ENCODE measurements around the gene DLEC1. TPM values are rescaled to one million over a fixed set of nuclear protein-coding genes. Genes with fewer than 3 reads are reported as not detected.
A peak's percentile ranks its signal among the peaks of the same experiment; 100 is the strongest.

DLEC1 gene
- total and polyA plus RNA-seq, 9 of the 15 experiments (the other 6 are each of a cell fraction or from before 2014, with no cell fraction given): 0.07 to 0.08 TPM; not detected in 7

GRCh38 chr3:38117748-38118420, 78.9 kb downstream of the DLEC1 start:
- H2AFZ ChIP-seq (ENCODE audit: low read depth, low read length): no peak overlapping the region
- H3K9me1 ChIP-seq (ENCODE audit: control insufficient read depth, insufficient read depth, low read length): no peaks in the 10 kb centered on the region
- H4K20me1 ChIP-seq (replicated peaks; ENCODE audit: control insufficient read depth, insufficient read depth, low read length): peaks cover 19% of the 10 kb centered on the region
- WGBS (ENCODE audit: insufficient coverage, low coverage, missing lambda C conversion rate): 40% methylated on average over 11 of the region's 11 CpGs
- in situ Hi-C loops (cut with MboI): loop anchor here (5.0 kb wide), 1 partner anchor 534 kb away; no protein-coding TSS in a partner anchor
- ATAC-seq (peak; percentile 90), FAIRE-seq (peak; percentile 95), DNase-seq (ENCODE audit: extremely low read depth in 1 of 4, low spot score in 3 of 4) (peak; percentile 83 to 87 (median 84))
- ChIA-PET POLR2A (interaction anchor here (0.6 to 2.0 kb wide), 8 partner anchors 11 to 545 kb away, joined by 3 to 5 read pairs (median 3); partner anchors contain the start of gene ACAA1), CTCF (ENCODE audit: low intra/inter-chr PET ratio) (interaction anchor here (0.8 to 1.2 kb wide), 3 partner anchors 114 to 362 kb away, joined by 3 to 5 read pairs (median 3); partner anchors contain the start of gene XYLB)
- peak overlapping the region in 1 of 2 experiments; percentile 44; a peak in 2 of 4 replicates for H3K9ac ChIP-seq (ENCODE audit: insufficient read depth in 1 of 2, low read depth in 2 of 2, low read length in 2 of 2)
- BruUV-seq (replicated peaks): no TSS peak
- no peak overlapping the region for H3K4me2 ChIP-seq (ENCODE audit: insufficient read depth, low read length)
- intact Hi-C loops (cut with micrococcal nuclease): loop anchor here (1.0 to 5.0 kb wide), 4 partner anchors 146 to 364 kb away; partner anchors contain the start of genes SLC22A14 and XYLB
- no peaks in the 10 kb centered on the region for H3K79me2 ChIP-seq (ENCODE audit: control insufficient read depth, insufficient read depth, low read length)
- H3K4me1 ChIP-seq (replicated peaks in 1 of 2; ENCODE audit: control insufficient read depth in 2 of 2, insufficient read depth in 2 of 2, low read length in 2 of 2): peaks cover 0 to 30% of the 10 kb centered on the region in 2 experiments; a peak in 3 of 5 replicates
- peaks cover 6 to 26% of the 10 kb centered on the region in 2 experiments; a peak in 3 of 5 replicates for H3K27me3 ChIP-seq (ENCODE audit: control insufficient read depth in 2 of 2, insufficient read depth in 2 of 2, low read length in 2 of 2)
- H3K4me3 ChIP-seq: no peak overlapping the region
- no peaks in the 10 kb centered on the region for H3K9me3 ChIP-seq (replicated peaks; ENCODE audit: control insufficient read depth, insufficient read depth, low read depth, low read length)
- H3K36me3 ChIP-seq (ENCODE audit: control insufficient read depth, insufficient read depth, low read length): peaks cover 22% of the 10 kb centered on the region; the same call in 2 of the 3 replicates
- H3K27ac ChIP-seq (ENCODE audit: extremely low read depth, low read depth, low read length): no peak overlapping the region
- no peak for TF ChIP-seq SRF (CRISPR knock-in tag; IDR thresholded peaks at IDR 0.05)
- peak; percentile 71; the same call in 1 of the 2 replicates for TF ChIP-seq MYNN (IDR thresholded peaks at IDR 0.05)
- no peak for TF ChIP-seq MYNN (CRISPR knock-in tag; IDR thresholded peaks at IDR 0.05)
- TF ChIP-seq STAG1 (CRISPR knock-in tag; IDR thresholded peaks at IDR 0.05; ENCODE audit: borderline replicate concordance): peak; percentile 97
- TF ChIP-seq THAP7 (CRISPR knock-in tag; IDR thresholded peaks at IDR 0.05): no peak
- TF ChIP-seq TCF7 (IDR thresholded peaks at IDR 0.05; ENCODE audit: borderline replicate concordance): no peak
- no peak for TF ChIP-seq ZNF253 (CRISPR knock-in tag; conservative IDR thresholded peaks at IDR 0.05)
- TF ChIP-seq ZFP1 (CRISPR knock-in tag; IDR thresholded peaks at IDR 0.05): no peak
- peak; percentile 62 for TF ChIP-seq PRDM10 (IDR thresholded peaks at IDR 0.05; ENCODE audit: partially characterized antibody)
- peak; percentile 43; the same call in 1 of the 2 replicates for TF ChIP-seq RBFOX2 (IDR thresholded peaks at IDR 0.05; ENCODE audit: low read depth, low read length)
- no peak for TF ChIP-seq MCM3 (IDR thresholded peaks at IDR 0.05)
- no peak for TF ChIP-seq SRSF9 (IDR thresholded peaks at IDR 0.05; ENCODE audit: borderline replicate concordance, low read depth, low read length)
- no peak for TF ChIP-seq E2F4 (CRISPR knock-in tag; IDR thresholded peaks at IDR 0.05; ENCODE audit: low read depth)
- TF ChIP-seq NR2C2 (CRISPR knock-in tag; IDR thresholded peaks at IDR 0.05): peak; percentile 71; the same call in 1 of the 2 replicates
- no peak for TF ChIP-seq NR2C2 (tag; IDR thresholded peaks at IDR 0.05)
- TF ChIP-seq USF2 (CRISPR knock-in tag; IDR thresholded peaks at IDR 0.05): no peak
